ENCODE measurements around the gene SLC49A3. TPM values are rescaled to one million over a fixed set of nuclear protein-coding genes. Genes with fewer than 3 reads are reported as not detected.

SLC49A3 gene
- total and polyA plus RNA-seq, 2 of the 13 experiments (the other 11 are each of a cell fraction or from before 2014, with no cell fraction given), result 0.07 to 0.17 TPM

GRCh38 chr4:673349-674091, 15.4 kb downstream of the SLC49A3 start (continued):
- TF ChIP-seq RERE (CRISPR knock-in tag; IDR thresholded peaks at IDR 0.05; ENCODE audit: low read depth) (no peak), ZNF138 (CRISPR knock-in tag; IDR thresholded peaks at IDR 0.05; ENCODE audit: low read depth) (no peak), ZFP41 (CRISPR knock-in tag; IDR thresholded peaks at IDR 0.05; ENCODE audit: borderline replicate concordance) (no peak), TBX2 (CRISPR knock-in tag; IDR thresholded peaks at IDR 0.05; ENCODE audit: borderline replicate concordance) (peak; percentile 39; the same call in 1 of the 2 replicates), USF2 (IDR thresholded peaks at IDR 0.05; ENCODE audit: low read depth, low read length) (no peak), USF2 (CRISPR knock-in tag; IDR thresholded peaks at IDR 0.05; ENCODE audit: borderline replicate concordance) (no peak), HOXD1 (CRISPR knock-in tag; IDR thresholded peaks at IDR 0.05) (no peak), ZNF296 (CRISPR knock-in tag; conservative IDR thresholded peaks at IDR 0.05) (no peak), TAF1 (CRISPR knock-in tag; IDR thresholded peaks at IDR 0.05) (no peak), AHR (CRISPR knock-in tag; IDR thresholded peaks at IDR 0.05) (no peak), ZNF891 (CRISPR knock-in tag; IDR thresholded peaks at IDR 0.05) (no peak), ZFP36L1 (CRISPR knock-in tag; IDR thresholded peaks at IDR 0.05) (no peak), SOX6 (IDR thresholded peaks at IDR 0.05) (no peak), SOX6 (CRISPR knock-in tag; IDR thresholded peaks at IDR 0.05) (no peak), HIVEP1 (CRISPR knock-in tag; IDR thresholded peaks at IDR 0.05) (no peak), ZNF136 (CRISPR knock-in tag; IDR thresholded peaks at IDR 0.05; ENCODE audit: low read depth) (0 out of 2 replicates have a peak, but pooled peaks have one; percentile 11), ZNF414 (CRISPR knock-in tag; IDR thresholded peaks at IDR 0.05) (no peak), YY1 (IDR thresholded peaks at IDR 0.05; ENCODE audit: insufficient read depth, insufficient replicate concordance, low read depth, low read length) (no peak), UBTF (CRISPR knock-in tag; IDR thresholded peaks at IDR 0.05) (no peak), KAT8 (CRISPR knock-in tag; IDR thresholded peaks at IDR 0.05) (no peak)
